ENCODE data around the gene POMC. TPM values are rescaled to one million over a fixed set of nuclear protein-coding genes. Genes with fewer than 3 reads are reported as not detected.

Gene POMC
- total RNA-seq, 1 experiment from 2014 or later, result not detected

- Histone ChIP-seq H2AFZ (ENCODE audit: low read depth, low read length, poor library complexity, severe bottlenecking) (no peak overlapping the region), H3K36me3 (ENCODE audit: control insufficient read depth in 1 of 2, insufficient read depth in 2 of 2, low read length in 2 of 2) (no peaks in the 10 kb centered on the region), H3K9me3 (ENCODE audit: control insufficient read depth in 1 of 2, insufficient read depth in 1 of 2, low read depth in 1 of 2, low read length in 2 of 2) (no peaks in the 10 kb centered on the region), H3K4me3 (replicated peaks in 1 of 2; ENCODE audit: low read depth in 1 of 2, low read length in 2 of 2) (no peak overlapping the region), H3K27me3 (ENCODE audit: insufficient read depth, low read length) (no peaks in the 10 kb centered on the region), H3K4me2 (ENCODE audit: low read length) (no peak overlapping the region), H3K27ac (ENCODE audit: low read depth, low read length) (no peak overlapping the region), H3K9me2 (ENCODE audit: insufficient read depth) (no peaks in the 10 kb centered on the region), H3K79me2 (ENCODE audit: insufficient read depth, low read length) (no peaks in the 10 kb centered on the region), H4K20me1 (ENCODE audit: insufficient read depth) (no peaks in the 10 kb centered on the region), H3K9ac (ENCODE audit: low read length) (no peak overlapping the region), H3K4me1 (ENCODE audit: control insufficient read depth in 1 of 2, insufficient read depth in 2 of 2, low read length in 2 of 2) (peaks cover 0 to 3% of the 10 kb centered on the region in 2 experiments; a peak in 1 of 4 replicates)
- no TSS peak for BruUV-seq (replicated peaks)
- RAD21 ChIA-PET (ENCODE audit: low non-redundant PET in 1 of 2, low total read pairs in 2 of 2, uncharacterized antibody in 2 of 2, unreplicated experiment in 2 of 2), result interaction anchor here in 1 of 2 experiments (1.0 kb wide), 1 partner anchor 152 kb away, joined by 3 read pairs; no protein-coding TSS in a partner anchor
- no peak for ATAC-seq
- TF ChIP-seq CTCF (IDR thresholded peaks at IDR 0.05 in 2 of 3, conservative IDR thresholded peaks at IDR 0.05 in 1 of 3; ENCODE audit: borderline replicate concordance in 1 of 3, insufficient read depth in 1 of 3, low read depth in 2 of 3, low read length in 2 of 3) (no peak), JUND (IDR thresholded peaks at IDR 0.05) (no peak), CEBPB (IDR thresholded peaks at IDR 0.05; ENCODE audit: low read depth) (no peak), ELF1 (IDR thresholded peaks at IDR 0.05; ENCODE audit: borderline replicate concordance, low read depth) (no peak), POLR2A (IDR thresholded peaks at IDR 0.05; ENCODE audit: borderline replicate concordance, extremely low read depth, insufficient read depth, insufficient read length) (no peak), ZBTB33 (IDR thresholded peaks at IDR 0.05; ENCODE audit: extremely low read depth, insufficient replicate concordance, low read length) (no peak), SRF (IDR thresholded peaks at IDR 0.05; ENCODE audit: low read depth) (no peak), FOSL1 (IDR thresholded peaks at IDR 0.05; ENCODE audit: low read depth) (no peak), TCF7L2 (IDR thresholded peaks at IDR 0.05; ENCODE audit: borderline replicate concordance, extremely low read depth, insufficient read depth, insufficient read length) (no peak), EGR1 (IDR thresholded peaks at IDR 0.05; ENCODE audit: low read depth) (no peak), ZNF274 (IDR thresholded peaks at IDR 0.05; ENCODE audit: low read depth, low read length) (no peak), SP1 (IDR thresholded peaks at IDR 0.05; ENCODE audit: low read depth) (no peak), POLR2AphosphoS5 (IDR thresholded peaks at IDR 0.05; ENCODE audit: low read depth, low read length) (no peak)
- TF ChIP-seq, protein P1, sequence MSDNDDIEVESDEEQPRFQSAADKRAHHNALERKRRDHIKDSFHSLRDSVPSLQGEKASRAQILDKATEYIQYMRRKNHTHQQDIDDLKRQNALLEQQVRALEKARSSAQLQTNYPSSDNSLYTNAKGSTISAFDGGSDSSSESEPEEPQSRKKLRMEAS (IDR thresholded peaks at IDR 0.05), result no peak
- TF ChIP-seq, protein P2, sequence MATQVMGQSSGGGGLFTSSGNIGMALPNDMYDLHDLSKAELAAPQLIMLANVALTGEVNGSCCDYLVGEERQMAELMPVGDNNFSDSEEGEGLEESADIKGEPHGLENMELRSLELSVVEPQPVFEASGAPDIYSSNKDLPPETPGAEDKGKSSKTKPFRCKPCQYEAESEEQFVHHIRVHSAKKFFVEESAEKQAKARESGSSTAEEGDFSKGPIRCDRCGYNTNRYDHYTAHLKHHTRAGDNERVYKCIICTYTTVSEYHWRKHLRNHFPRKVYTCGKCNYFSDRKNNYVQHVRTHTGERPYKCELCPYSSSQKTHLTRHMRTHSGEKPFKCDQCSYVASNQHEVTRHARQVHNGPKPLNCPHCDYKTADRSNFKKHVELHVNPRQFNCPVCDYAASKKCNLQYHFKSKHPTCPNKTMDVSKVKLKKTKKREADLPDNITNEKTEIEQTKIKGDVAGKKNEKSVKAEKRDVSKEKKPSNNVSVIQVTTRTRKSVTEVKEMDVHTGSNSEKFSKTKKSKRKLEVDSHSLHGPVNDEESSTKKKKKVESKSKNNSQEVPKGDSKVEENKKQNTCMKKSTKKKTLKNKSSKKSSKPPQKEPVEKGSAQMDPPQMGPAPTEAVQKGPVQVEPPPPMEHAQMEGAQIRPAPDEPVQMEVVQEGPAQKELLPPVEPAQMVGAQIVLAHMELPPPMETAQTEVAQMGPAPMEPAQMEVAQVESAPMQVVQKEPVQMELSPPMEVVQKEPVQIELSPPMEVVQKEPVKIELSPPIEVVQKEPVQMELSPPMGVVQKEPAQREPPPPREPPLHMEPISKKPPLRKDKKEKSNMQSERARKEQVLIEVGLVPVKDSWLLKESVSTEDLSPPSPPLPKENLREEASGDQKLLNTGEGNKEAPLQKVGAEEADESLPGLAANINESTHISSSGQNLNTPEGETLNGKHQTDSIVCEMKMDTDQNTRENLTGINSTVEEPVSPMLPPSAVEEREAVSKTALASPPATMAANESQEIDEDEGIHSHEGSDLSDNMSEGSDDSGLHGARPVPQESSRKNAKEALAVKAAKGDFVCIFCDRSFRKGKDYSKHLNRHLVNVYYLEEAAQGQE (IDR thresholded peaks at IDR 0.05; ENCODE audit: low read depth), result no peak
- no peak for DNase-seq (ENCODE audit: low read depth, low spot score)
- POLR2A ChIA-PET, result interaction anchor here (4.1 kb wide), 1 partner anchor 152 kb away, joined by 31 read pairs; no protein-coding TSS in a partner anchor
- intact Hi-C loops (cut with micrococcal nuclease), result loop anchor here (2.0 kb wide), 1 partner anchor 717 kb away; no protein-coding TSS in a partner anchor
- CTCF ChIA-PET, result interaction anchor here (2.8 to 4.6 kb wide), 2 partner anchors 152 to 155 kb away, joined by 21 to 180 read pairs; no protein-coding TSS in a partner anchor
Observed at GRCh38 chr2:25127646-25128045, 40.7 kb downstream of the POMC start.
